ENCODE results near the gene MLLT1.

MLLT1 gene

DNA sequence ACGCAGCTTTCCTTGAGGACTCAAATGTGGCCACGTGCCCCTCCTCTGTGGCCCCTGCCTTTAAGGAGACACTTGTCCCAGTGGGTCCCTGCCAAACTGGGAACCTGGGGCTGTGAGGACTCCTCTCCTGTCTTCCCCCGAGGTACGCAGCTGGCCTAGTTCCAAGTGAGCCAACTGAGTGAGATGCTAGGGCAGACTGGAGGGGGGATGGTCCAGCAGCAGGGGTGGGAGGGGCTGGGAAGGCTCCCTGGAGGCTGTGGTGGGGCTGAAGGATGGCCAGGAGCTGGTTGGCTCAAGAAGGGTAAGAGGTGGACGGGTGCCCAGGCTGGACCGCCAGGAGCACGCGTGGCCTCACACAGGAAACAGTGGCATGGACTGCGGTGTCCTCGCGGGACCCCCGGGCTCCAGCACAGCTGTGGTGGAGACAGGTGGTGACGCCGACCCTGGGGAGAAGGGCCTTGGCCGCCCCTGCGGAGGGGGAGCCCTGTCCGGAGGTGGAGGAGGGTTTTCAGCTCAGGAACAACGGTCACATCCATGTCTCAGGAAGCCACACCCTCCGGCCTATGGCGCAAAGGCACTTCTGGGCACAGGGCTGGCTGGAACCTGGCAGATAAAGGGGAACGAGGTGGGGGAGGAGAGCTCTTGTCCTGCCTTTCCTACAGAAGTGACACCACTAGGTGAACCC is 45.8 kb downstream of the MLLT1 start:
- no peak for DNase-seq

DNA sequence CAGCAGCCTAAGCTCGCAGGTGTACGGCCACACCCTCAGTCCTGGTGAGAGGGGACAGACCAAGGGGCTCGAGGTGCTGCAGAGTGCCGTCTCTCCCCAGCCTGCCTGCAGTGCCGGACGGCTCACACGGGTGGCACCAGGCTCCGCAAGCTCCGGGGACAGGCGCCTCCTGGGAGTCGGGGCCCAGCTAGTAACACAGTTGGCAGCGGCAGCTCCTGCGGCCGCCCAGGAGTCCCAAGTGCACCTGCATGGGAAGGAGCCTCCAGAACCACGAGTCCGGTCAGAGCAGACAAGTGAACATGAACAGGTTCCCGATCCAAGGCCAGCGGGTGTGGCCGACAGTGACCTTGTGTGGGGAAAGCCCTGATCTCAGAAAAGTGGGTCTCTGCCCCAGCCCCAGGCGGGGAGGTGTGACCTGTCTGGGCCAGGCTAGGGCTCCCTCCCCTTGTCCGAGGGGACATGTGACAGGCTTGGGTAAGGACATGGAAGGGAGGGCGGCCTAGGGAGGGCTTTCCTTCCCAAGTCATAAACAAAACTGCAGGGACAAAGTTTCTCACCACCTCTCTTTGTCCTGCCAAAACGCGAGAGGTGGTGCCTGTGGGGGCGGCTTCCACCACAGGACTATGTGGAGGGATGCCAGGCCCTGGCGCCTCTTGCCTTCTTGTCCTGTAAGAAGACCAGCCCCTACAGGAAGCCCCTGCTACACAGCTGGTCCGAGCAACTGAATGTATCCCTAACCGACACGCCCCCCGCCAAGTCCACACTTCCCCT is 46.5 kb downstream of the MLLT1 start:
- no peak for DNase-seq

DNA sequence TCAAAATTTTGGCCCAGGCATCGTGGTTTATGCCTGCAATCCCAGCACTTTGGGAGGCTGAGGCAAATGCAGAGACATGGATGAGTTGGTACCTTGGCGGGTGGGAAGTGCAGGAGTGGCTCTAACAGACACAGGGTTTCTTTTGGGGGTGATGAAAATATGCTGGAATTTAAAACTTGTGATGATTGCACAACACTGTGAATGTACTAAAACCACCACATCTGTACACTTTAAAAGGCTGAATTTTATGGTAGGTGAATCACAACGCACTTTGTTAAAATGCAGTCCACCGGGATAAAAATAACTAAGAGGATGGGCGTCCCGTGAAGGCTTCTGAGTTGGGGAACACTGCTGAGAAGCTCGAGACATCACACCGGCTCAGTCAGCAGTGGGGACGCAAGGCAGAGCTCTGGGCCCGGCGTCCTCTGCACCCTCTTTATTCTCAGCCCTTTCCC is 47.1 kb downstream of the MLLT1 start:
- DNase-seq: no peak

DNA sequence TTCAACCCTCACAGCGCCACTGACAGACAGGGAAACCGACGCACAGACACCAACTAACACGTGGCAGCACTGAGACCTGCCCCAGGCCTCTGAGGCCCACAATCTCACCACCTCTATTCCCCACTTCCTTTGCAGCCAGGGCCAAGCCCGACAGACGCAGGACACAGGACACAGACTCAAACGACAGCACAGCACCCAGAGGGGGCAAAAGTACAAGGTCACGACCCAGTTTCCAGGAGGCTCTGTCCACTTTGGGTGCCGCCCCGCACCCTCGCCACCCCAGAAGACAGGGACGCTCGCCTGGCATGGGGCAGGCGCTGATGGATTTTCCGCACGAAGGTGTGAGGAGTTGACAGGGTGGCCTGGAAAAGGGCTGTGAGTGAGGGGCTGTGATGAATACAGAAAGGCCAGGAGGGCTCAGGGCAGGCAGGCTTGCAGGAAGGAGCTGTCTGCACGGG is 48.8 kb downstream of the MLLT1 start:
- no peak for DNase-seq

DNA sequence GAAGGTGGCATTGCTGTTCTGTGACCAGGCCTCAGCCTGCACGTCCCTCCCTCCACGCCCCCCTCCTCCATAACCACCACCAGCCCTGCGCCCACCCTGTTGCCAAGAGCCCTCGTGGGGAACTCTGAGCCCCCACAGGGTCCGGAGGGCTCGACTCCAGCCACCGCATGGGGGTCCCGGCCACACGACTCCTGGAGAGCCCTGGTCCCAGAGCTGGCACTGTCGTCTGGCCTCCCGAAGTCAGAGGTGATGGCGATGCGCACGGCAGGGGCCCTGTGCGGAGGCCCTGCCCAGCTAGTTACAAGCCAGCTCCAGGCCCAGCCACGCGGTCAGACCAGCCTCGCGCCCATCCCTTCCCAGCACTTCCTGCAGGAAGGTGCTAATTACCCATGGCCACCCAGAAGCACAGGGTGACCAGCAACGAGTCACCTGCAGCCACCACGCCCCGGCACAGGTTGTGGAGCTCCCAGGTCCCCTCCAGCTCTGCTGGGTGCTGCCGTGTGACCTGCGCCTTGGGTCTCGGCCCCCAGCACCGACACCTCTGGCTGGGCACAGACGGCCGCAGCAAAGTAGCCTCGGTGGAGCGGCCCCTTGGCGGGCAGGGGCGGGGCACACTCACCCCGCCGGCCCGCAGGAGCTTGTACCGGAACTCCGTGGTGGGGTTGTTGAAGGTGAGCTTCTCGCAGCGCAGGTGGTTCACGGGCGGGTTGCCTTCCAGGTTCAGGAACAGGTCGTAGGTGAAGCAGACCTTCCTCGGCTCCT is 49.6 kb downstream of the MLLT1 start:
- DNase-seq: no peak

- DNase-seq: no peak
These were observed 50.4 kb downstream of the MLLT1 start for GRCh38 chr19:6229216-6229913.

DNA sequence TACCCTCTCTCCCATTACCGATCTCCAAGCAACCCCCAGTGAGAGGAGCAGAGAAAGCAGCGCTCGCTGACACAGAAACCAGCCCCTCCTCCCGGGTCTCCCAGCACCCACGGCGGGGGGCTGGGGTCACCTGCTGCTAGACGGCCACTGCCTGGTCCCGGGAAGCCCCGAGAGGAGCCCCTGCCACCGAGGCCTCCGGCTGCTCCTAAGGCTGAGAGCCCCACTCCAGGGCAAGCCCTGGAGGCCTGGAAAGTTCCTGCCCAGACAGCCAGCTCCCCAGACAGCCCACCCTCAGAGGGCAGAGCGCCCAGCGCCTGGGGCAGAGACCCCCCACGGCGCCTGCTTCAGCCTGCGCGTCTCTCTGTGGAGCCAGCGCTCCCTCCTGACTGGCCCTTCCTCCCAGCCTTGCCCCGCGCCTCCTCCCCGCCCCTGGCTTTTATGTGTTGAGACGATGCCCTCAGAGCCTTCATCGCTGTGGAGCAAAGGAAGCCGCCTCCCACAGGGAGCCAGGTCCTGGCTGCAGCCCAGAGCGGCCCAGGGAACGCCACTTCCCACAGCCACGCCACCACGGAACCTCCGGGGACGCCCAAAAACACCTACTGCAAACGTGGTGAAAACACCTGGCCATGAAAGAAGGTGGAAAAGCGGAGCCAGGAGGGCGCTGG is 51.1 kb downstream of the MLLT1 start:
- DNase-seq: no peak

DNA sequence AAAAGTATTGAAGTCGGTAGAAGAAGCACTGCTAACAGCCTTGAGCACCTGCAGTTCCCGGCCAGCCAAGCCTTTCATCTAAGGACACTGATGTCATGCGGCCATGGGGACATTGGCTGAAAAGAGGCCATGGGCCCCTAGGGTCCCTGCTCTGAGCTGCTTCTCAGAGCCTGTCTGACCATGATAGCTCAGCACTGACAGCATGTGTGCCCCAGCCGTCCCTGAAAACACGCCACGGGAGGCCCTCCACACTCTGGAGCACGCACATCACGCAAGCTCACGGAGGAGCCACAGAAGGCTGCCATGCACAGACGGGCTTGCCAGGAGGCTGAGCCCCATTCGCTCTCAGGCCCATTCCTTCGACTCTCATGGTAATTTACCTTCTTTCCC is 51.8 kb downstream of the MLLT1 start:
- DNase-seq: no peak

DNA sequence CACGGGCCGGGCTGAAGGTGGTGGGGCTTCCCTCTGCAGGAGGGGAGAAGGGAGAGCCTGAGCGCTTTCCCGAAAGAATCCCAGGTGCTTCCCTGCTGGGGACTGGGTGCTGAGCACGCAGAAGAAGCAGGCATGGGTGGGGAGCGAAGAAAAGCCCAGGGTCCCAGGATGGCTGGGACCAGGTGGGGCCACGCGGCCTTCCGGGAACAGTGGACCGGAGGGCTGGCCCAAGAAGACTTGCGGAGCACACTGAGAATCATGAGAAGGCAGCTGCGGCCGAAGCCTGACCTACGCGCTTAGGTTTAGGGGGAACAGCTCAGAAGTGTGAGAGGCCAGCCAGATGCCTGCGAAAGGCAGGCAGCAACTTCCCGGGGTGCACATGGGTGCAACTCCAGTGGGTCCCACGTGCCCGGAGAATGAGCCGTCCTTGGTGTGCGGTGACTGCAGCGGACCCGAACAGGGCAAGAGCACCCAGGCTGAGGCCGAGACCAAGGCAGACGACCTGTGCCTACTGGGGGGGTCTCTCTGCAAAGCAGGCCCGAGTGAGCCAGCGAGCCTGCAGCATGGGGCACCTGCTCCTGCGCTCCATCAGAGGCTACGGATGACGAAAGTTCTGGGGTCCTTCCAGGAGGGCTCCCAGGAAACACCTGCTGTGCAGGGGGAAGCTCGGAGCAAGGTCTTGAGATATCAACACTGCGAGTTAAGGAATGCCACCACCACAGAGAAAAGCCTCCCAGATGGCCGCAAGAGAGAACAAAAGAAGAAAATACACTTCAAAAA is 52.4 kb downstream of the MLLT1 start:
- DNase-seq: no peak

DNA sequence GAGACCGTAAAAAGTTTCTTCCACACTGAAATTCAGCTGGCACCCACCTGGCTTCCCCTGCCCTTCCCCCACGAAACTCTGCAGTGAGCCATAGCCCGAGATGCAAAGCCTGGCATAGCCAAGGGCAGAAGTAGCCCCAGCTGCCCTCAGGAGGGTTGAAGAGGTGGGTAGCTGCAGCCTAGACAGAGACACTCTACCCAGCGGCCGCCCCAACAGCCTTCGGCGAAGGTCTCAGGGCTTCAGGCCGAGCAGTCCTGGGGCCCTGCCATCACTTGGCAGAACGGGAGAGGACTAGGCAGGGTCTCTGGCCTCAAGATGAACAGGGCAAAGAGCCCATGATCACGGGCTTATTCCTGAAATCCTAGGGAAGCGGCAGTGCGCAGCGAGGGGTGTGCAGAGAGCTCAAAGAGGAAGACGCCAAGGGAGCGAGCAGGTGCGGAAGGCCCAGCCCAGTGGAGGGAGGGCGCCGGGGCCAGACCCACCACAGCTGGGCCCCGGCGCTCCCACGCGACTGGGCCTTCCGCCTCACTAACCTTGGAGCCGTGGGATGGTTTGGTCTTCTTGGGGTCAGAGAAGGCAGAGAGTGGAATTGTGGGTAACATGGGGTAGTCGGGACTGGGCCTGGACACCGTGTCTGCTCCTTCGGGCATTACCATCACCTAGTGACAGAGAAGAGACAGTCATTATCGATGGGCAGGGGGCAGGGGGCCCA is 53.2 kb downstream of the MLLT1 start:
- no peak for DNase-seq

GRCh38 chr19:6226012-6226411 is 53.8 kb downstream of the MLLT1 start:
- no peak for DNase-seq

DNA sequence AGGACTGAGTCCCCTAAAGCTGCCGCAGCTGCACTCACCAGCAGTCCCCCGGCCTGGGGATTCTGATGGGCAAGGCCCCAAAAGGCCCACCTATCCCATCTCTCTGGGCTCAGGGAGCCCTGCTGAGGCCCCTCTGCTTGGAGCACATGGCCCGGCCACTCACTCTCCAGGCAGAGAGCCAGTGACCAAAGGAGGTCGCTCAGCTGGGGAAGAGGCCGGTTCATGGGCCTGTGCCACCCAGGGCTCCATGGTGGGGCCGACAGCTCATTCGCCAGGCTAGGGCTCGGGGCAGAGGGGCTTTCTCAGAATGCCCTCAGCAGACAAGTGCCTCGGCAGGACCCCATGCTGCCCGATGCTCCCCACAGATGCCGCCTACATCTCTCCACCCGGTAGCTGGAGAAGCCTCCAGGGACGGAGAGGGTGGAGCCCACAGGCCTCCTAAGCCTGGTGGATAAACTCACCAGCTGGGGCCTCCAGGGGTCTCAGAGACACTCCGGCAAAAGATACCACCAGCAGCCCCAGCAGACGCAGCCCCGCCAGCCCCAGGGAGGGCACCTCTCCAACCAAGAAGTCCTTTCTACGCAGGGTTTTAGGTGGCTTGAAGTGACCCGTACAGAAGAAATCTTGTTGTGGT is 54.4 kb downstream of the MLLT1 start:
- no peak for DNase-seq

- no peak for DNase-seq
These were observed 55.5 kb downstream of the MLLT1 start for GRCh38 chr19:6224308-6224675.

DNA sequence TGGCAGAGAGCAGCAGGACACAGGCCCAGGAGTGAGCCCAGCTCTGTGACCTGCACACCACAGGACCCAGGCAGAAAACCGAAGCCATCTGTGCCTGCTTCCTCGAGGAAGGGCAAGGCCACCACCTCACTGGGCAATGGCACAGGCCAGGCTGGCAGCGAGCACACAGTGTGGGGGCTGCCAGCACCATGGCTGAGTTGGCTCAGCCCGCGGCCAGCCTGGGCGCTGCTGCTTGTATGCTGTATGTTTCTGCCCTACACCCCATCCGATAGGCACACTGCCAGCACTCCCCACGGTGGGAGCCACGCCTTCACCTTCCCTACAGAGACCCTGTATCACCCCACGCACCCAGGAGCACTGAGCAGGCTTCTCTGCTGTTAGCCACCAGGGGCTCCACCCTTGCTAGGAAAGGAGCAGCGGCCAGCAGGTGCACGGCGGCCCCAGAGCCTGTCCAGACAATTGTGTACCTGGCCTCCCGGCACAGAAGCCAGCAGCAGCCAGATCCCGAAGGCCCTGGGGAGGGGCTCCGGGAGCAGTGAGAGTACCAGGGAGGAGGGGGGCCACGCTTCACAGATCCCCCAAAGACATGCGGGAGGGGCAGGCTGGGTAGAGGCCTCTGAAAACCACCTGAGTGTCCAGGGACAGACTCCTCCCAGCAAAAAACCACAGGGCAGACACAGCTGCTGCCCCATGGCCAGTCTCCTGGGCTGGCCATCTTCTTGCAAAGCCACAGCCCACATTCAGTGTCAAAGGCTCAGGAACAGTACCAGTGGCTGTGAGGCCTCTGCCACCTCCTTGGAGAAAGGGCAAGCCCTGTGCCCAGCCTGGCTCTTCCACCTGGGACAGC is 56.1 kb downstream of the MLLT1 start:
- no peak for DNase-seq

DNA sequence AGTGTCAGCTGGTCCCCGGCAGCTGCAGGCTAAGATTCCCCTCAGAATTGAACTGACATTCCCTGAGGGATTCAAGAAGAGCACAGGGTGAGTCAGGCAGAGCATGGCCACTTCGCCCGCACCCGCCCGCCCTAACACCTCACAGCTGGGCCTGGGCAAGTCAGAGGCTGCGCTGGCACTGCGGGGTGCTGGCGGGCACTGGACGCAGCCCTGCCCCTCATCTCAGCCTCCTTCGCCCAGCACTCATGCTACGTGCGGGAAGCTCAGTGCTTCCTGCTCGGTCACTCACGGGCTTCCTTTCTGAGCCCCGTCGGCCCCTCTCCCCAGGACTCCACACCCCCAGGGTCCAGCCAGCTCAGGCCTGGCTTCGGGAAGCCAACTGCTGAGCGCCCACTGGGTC is 56.9 kb downstream of the MLLT1 start:
- DNase-seq: no peak

DNA sequence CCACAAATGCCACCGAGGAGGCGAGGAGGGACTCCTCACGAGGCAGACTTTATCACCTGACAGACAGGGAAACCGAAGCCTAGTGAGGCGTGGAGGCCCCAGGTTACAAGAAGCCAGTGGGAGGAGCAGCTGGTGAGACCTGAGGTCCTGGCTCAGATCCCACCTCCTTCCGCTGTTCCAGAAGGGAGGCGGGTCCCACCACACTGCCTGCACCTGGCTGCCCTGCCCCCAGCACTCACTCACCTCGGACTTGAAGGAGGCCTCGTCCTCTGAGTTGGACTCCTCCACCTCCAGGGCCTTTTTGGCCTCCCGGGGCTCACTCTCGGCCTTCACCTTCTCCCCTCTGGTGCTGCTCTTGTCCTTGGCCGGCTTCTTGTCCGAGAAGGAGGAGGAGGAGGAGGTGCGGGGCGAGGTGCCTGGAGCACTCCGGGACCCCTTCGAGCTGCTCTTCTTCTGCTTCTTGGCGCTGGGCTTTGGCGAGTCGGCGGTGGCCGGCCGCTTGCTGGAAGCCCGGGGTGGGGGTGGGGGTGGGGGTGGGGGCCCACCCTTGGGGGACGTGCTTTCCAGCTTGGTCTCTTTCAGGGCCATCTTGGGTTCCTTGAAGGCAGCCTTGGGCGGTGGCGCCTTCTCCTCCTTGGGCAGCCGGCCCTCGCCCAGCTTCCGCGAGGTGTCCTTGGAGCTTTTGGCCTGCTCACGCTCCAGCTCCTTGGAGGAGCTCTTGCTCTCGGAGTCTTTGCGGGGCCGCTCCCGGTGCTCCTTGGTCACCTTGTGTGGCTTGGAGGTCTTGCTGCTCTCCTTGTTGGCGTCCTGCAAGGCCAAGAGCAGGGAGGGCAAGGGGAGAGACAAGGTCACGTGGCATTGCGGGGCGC is 57.7 kb downstream of the MLLT1 start:
- no peak for DNase-seq

DNA sequence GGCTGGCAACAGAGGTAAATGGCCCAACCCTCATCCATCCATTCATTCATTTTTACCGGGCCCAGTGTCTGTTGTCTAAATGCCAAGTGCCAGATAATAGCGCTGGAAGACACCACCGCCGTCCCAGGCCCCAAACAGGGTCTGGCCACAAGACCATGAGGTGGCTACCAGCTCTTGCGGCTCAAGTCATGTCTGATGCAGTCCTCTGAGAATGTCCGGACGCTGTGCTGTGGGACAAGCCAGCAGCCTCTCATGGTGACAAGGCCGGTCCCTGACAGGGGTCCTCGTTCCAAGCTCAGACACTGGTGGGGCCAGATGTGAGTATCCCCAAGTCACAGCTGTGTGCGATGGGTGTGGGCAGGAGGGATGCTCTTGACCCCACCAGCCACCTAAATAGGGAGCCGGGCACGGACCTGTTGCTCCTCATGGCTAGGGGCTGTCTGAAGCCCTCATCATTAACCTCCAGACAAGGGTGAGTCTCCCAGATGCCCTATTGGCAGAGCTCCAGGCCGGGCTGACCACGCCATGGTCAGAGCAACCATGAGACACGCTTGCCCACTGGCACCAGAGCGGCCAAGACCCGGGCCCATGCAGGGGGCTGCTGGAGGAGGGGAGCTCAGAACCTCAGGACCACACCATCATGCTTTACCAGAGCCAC is 58.4 kb downstream of the MLLT1 start:
- DNase-seq: no peak

Data from NCI-H1417 treated with DMSO at 0.1 percent for 48 hours (cell line).